ENCODE results near the gene SHC3.

SHC3 gene

DNA sequence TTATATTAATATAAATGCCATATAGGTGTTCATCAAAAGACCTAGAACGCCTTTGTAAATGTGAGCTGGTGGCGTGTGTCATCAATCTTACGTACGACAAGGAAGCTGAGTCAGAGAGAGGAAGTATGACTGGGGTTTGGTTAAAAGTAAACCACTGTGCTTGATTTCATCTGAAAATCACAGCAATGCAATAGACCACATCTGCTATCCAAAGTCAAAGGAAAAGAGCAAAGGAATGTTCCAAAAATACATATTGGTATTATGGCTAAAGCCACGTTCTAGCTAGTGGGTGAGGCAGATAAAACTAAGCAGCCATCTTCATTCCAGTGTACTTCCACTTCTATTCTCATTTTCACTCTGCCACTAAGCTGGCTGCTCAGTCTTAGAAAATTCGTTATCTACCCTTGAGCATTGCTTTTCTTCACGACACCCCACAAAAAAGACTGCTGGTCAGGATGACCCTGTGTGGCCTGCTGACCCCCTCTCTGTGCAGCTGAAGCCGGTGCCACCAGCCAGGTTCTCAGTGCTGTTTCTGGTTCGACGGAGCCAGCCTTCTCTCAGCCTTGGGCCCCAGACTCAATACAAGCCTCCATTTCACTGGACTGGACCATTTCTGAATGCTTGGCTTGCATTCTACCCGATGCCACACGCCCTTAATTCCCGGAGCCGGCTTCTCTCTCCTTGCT lies 23.8 kb downstream of the SHC3 start:
- DNase-seq (ENCODE audit: low read depth) = no peak

- DNase-seq (ENCODE audit: low read depth) = no peak
These were observed 24.4 kb downstream of the SHC3 start for GRCh38 chr9:89154218-89154617.

GRCh38 chr9:89153232-89154017 lies 25.2 kb downstream of the SHC3 start:
- DNase-seq (ENCODE audit: low read depth) = no peak

- no peak for DNase-seq (ENCODE audit: low read depth)
These were observed 28.9 kb downstream of the SHC3 start for GRCh38 chr9:89149726-89150125.

GRCh38 chr9:89145097-89145496 lies 33.5 kb downstream of the SHC3 start:
- DNase-seq (ENCODE audit: low read depth) = no peak

GRCh38 chr9:89144238-89144637 lies 34.4 kb downstream of the SHC3 start:
- DNase-seq (ENCODE audit: low read depth) = no peak

- DNase-seq (ENCODE audit: low read depth) = no peak
These were observed 35.4 kb downstream of the SHC3 start for GRCh38 chr9:89143266-89143665.

DNA sequence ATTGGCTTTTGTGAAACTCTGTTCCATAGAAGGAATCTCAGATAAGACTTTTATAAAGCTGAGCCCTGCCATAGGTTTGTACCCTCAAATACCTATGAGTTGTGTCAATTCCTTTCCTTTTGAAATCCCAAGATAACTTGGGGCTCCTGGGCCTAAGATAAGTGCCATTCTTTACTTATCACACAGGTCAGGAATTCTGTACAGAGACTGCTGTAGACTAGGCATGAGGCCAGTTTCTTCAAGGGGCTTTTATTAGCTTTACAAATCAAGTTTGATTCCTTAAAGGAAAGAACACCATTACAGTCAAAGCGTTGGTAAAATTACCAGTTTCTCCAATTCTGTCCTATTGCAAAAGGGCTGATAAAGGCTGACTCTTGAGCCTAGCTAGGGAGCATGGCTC lies 39.2 kb downstream of the SHC3 start:
- no peak for DNase-seq (ENCODE audit: low read depth)

GRCh38 chr9:89138463-89139390 lies 39.9 kb downstream of the SHC3 start:
- no peak for DNase-seq (ENCODE audit: low read depth)

- no peak for DNase-seq (ENCODE audit: low read depth)
These were observed 40.8 kb downstream of the SHC3 start for GRCh38 chr9:89137542-89138462.

- DNase-seq (ENCODE audit: low read depth) = no peak
These were observed 42.9 kb downstream of the SHC3 start for GRCh38 chr9:89135591-89136166.

DNA sequence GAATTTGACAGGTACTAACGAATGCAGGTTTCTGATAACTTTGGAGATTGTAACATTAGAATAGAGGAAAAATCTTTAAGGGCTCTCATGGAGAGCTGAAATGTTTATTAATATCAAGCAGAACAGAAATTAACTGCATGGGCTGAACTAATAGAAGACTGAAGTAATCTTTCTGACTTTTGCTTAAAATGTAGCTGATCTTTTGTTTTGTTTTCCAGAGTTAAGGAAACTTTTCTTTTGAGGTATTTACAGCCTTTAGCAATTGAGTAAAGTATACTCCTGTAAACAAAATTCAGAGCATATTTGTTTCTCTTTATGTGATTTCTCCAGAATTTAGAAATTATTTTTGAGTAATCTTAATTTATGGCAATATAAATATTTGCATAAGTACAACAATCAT lies 43.9 kb downstream of the SHC3 start:
- no peak for DNase-seq (ENCODE audit: low read depth)

- DNase-seq (ENCODE audit: low read depth) = no peak
These were observed 55.7 kb downstream of the SHC3 start for GRCh38 chr9:89122949-89123348.

DNA sequence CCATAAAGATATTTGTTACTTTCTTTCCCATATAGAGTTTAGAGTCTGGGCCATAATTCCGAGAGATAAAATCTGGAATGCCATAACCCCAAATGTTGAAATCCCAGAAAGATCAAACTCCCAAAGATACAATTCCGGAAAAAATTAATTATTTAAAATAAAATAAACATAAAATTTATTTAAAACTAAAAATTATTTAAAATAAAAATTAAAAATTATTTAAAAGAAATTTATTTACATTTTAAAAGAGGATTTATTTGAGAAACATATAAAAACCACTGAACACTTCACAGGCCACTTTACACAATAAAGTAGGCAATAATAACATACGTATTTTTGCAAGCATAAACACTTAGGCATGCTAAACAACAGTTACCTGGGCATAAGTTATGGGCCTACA lies 57.9 kb downstream of the SHC3 start:
- no peak for DNase-seq (ENCODE audit: low read depth)

DNA sequence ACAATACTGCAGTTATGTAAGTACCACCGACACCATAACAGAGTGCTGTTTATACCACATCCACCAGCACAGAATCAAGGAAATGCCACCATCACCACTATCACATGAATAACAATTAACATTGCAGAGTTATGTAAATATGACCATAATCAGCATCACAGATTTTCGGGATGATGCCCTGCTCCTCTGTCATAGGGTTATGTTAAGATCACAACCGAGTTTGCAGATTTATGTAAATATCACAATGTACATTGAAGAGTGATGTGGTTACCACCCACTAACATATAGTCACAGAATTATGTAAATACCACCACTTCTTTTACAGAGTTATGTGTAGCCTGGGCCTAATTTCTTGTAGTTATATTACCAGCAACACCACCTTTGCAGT lies 61.8 kb downstream of the SHC3 start:
- no peak for DNase-seq (ENCODE audit: low read depth)

- no peak for DNase-seq (ENCODE audit: low read depth)
These were observed 62.4 kb downstream of the SHC3 start for GRCh38 chr9:89116064-89116804.

GRCh38 chr9:89115426-89115825 lies 63.2 kb downstream of the SHC3 start:
- no peak for DNase-seq (ENCODE audit: low read depth)

GRCh38 chr9:89114741-89115140 lies 63.9 kb downstream of the SHC3 start:
- DNase-seq (ENCODE audit: low read depth) = no peak

GRCh38 chr9:89113851-89114250 lies 64.8 kb downstream of the SHC3 start:
- no peak for DNase-seq (ENCODE audit: low read depth)

GRCh38 chr9:89112243-89112642 lies 66.4 kb downstream of the SHC3 start:
- no peak for DNase-seq (ENCODE audit: low read depth)

All from stimulated activated CD8-positive, alpha-beta memory T cell treated with anti-CD3 and anti-CD28 coated beads, Interleukin-12 subunit alpha, Interleukin-12 subunit beta, amount 100 ng/mL, for 4 hours (primary cell).